Placental pericyte (primary cell): Measurements from ENCODE around the gene FAM227B. TPM values are rescaled to one million over a fixed set of nuclear protein-coding genes. Genes with fewer than 3 reads are reported as not detected.

Source experiments
- total RNA-seq: library from RNA; depleted of rRNA; stranded (reverse); fragments of >200 nt; gene quantifications from 2 replicates; pipeline ENCODE4 v1.2.3, GENCODE V29; 2012

Gene FAM227B
- total RNA-seq, result 2.0 and 3.0 TPM in 2 replicates

GRCh38 chr15:49620658-49621368 lies at the start of gene FAM227B, which contains the start of gene DTWD1:
Gene FAM227B, minus strand, starts transcription at chr15:49620818. Its CDS starts 5,647 bp downstream, at chr15:49615171.
Gene DTWD1, plus strand, starts transcription at chr15:49621048. Its CDS starts 4,120 bp downstream, at chr15:49625168.

GRCh38 chr15:49423021-49423420 lies 197.6 kb downstream of the FAM227B start, which contains the start of gene FGF7:
Gene FGF7, plus strand, starts transcription at chr15:49423242. Its CDS starts 1,056 bp downstream, at chr15:49424298.

Other genes starting within 250 kb of the FAM227B start
- 60.8 and 405 TPM in 2 replicates for gene FGF7, start 197.6 kb downstream of the FAM227B start, total RNA-seq
- 21.0 and 34.8 TPM in 2 replicates for gene DTWD1, start 230 bp upstream of the FAM227B start, total RNA-seq